Activated CD4-positive, CD25-positive, alpha-beta regulatory T cell (primary cell): ENCODE measurements around the gene GSE1.

Experiments used
- DNase-seq, 4 experiments: peaks; one replicate each; lab custom pipeline; 2025; lab: John Stamatoyannopoulos, UW

GSE1 gene

GRCh38 chr16:85720302-85720637 is 107.1 kb downstream of the GSE1 start:
- no peak for DNase-seq

GRCh38 chr16:85722128-85722893 is 109.2 kb downstream of the GSE1 start:
- no peak for DNase-seq

GRCh38 chr16:85724126-85724879 is 111.2 kb downstream of the GSE1 start:
- no peak for DNase-seq

GRCh38 chr16:85724936-85725335 is 111.8 kb downstream of the GSE1 start:
- DNase-seq = no peak
